Body of pancreas (tissue), 4 donors: ENCODE data around the gene C2orf49. TPM values are rescaled to one million over a fixed set of nuclear protein-coding genes. Genes with fewer than 3 reads are reported as not detected.

Source experiments
- ATAC-seq: fragments of 150-250 bp; one replicate; pipeline ENCODE4 v1.9.1; 2016
- DNase-seq, 4 donors: peaks; one replicate each; pipeline ENCODE4 v3.0.0-alpha.2; 2019
- H3K27ac ChIP-seq, 4 donors: fragments of 200-600 bp; sonication (generic); 1 replicate in 3 of 4; 2 replicates in 1 of 4; pipeline versions ENCODE4 v1.5.1 to v1.6.1; 2016 to 2019; ENCODE audit warnings: mild to moderate bottlenecking in 1 of 4, mixed read lengths in 1 of 4, moderate library complexity in 1 of 4
- H3K27me3 ChIP-seq, 2 donors: fragments of 200-600 bp; sonication (generic); one replicate each; pipeline ENCODE4 v1.6.0; 2016; ENCODE audit warnings: mild to moderate bottlenecking in 1 of 2
- H3K36me3 ChIP-seq, 2 donors: fragments of 200-600 bp; sonication (generic); replicated peaks in 1 of 2; 2 replicates each; pipeline ENCODE4 v1.5.1; 2016; ENCODE audit warnings: low read depth in 2 of 2; ENCODE audit not compliant: insufficient read depth in 1 of 2
- H3K4me1 ChIP-seq: fragments of 200-600 bp; sonication (generic); one replicate; pipeline ENCODE4 v1.6.0; 2016
- H3K4me3 ChIP-seq, 2 donors: fragments of 200-600 bp; sonication (generic); 1 replicate in 1 of 2; 2 replicates in 1 of 2; pipeline ENCODE4 v1.5.1; 2016 to 2019
- H3K9me3 ChIP-seq, 3 donors: fragments of 200-600 bp; sonication (generic); 1 replicate in 2 of 3; 2 replicates in 1 of 3; pipeline ENCODE4 v1.5.1; 2016
- CTCF ChIP-seq, 7 experiments: fragments of 450-650 bp in 4 of 7; fragments of 200-600 bp in 3 of 7; sonication (generic) in 3 of 7; IDR thresholded peaks; one replicate each; pipeline ENCODE4 v1.5.1; 2016 to 2019; ENCODE audit warnings: antibody characterized with exemption in 7 of 7
- POLR2A ChIP-seq, 3 donors: fragments of 450-650 bp; IDR thresholded peaks; one replicate each; pipeline ENCODE4 v1.6.1; 2016; ENCODE audit warnings: antibody characterized with exemption in 3 of 3, mild to moderate bottlenecking in 2 of 3
- WGBS, 2 donors: methylation state at CpG; one replicate each; pipeline ENCODE4 v1.1.5; 2017; 5-methylcytosine and 5-hydroxymethylcytosine counted together
- intact Hi-C: fragments of 100-400 bp; cut with DNase I; formaldehyde crosslinking; loops from one replicate; pipeline ENCODE4 v1.15.1; 2023
- total RNA-seq, 2 donors: library from RNA; depleted of rRNA; stranded (reverse); fragments of >200 nt; gene quantifications; one replicate each; pipeline ENCODE4 v1.1.0, GENCODE V29; 2016

The C2orf49 gene
- total RNA-seq, 2 donors from 2014 or later = 7.9 to 15.3 TPM

- TF ChIP-seq POLR2A (IDR thresholded peaks at IDR 0.05) (no peak), CTCF (IDR thresholded peaks at IDR 0.05) (no peak)
- DNase-seq (no peak), ATAC-seq (no peak)
- no peaks in the 10 kb centered on the region for H3K9me3 ChIP-seq
- H3K4me1 ChIP-seq = peaks cover 18% of the 10 kb centered on the region
- no peaks in the 10 kb centered on the region for H3K27me3 ChIP-seq
- H3K4me3 ChIP-seq = no peak overlapping the region
- intact Hi-C loops = no loop called here
- H3K27ac ChIP-seq = no peak overlapping the region
- peaks cover 0 to 14% of the 10 kb centered on the region in 2 donors for H3K36me3 ChIP-seq
- WGBS, 2 donors = 85 to 90% methylated on average over 7 of the region's 7 CpGs
Observed at GRCh38 chr2:105297216-105297615, 40.1 kb upstream of the C2orf49 start.

- Histone ChIP-seq H3K27ac (no peak overlapping the region), H3K4me3 (no peak overlapping the region), H3K36me3 (peaks cover 0 to 14% of the 10 kb centered on the region in 2 donors), H3K4me1 (peaks cover 21% of the 10 kb centered on the region), H3K9me3 (no peaks in the 10 kb centered on the region), H3K27me3 (no peaks in the 10 kb centered on the region)
- no peak for ATAC-seq
- WGBS, 2 donors = 100% methylated on average over 3 of the region's 3 CpGs
- TF ChIP-seq POLR2A (IDR thresholded peaks at IDR 0.05) (no peak), CTCF (IDR thresholded peaks at IDR 0.05) (no peak)
- intact Hi-C loops = no loop called here
- no peak for DNase-seq
Observed at GRCh38 chr2:105298017-105298416, 39.3 kb upstream of the C2orf49 start.

- Histone ChIP-seq H3K4me1 (peaks cover 23% of the 10 kb centered on the region), H3K4me3 (no peak overlapping the region), H3K36me3 (peaks cover 0 to 13% of the 10 kb centered on the region in 2 donors), H3K27me3 (no peaks in the 10 kb centered on the region), H3K9me3 (no peaks in the 10 kb centered on the region), H3K27ac (no peak overlapping the region)
- ATAC-seq (no peak), DNase-seq (no peak)
- intact Hi-C loops = no loop called here
- no peak for TF ChIP-seq CTCF (IDR thresholded peaks at IDR 0.05)
- TF ChIP-seq POLR2A (IDR thresholded peaks at IDR 0.05) = no peak
- WGBS, 2 donors = 82 to 85% methylated on average over 5 of the region's 5 CpGs
Observed at GRCh38 chr2:105299290-105299689, 38.0 kb upstream of the C2orf49 start.

GRCh38 chr2:105301646-105302045, 35.7 kb upstream of the C2orf49 start:
- WGBS, 2 donors = 84 to 91% methylated on average over 3 of the region's 3 CpGs
- ATAC-seq = no peak
- Histone ChIP-seq H3K9me3 (no peaks in the 10 kb centered on the region), H3K4me1 (peaks cover 6% of the 10 kb centered on the region), H3K4me3 (no peak overlapping the region), H3K27me3 (no peaks in the 10 kb centered on the region), H3K36me3 (peaks cover 0 to 13% of the 10 kb centered on the region in 2 donors), H3K27ac (no peak overlapping the region)
- DNase-seq = no peak
- intact Hi-C loops = no loop called here
- TF ChIP-seq CTCF (IDR thresholded peaks at IDR 0.05) (no peak), POLR2A (IDR thresholded peaks at IDR 0.05) (no peak)

GRCh38 chr2:105307146-105307545, 30.2 kb upstream of the C2orf49 start:
- peaks cover 18% of the 10 kb centered on the region for H3K4me1 ChIP-seq
- no peaks in the 10 kb centered on the region for H3K27me3 ChIP-seq
- DNase-seq (no peak), ATAC-seq (no peak)
- H3K27ac ChIP-seq = no peak overlapping the region
- no peak overlapping the region for H3K4me3 ChIP-seq
- 85 to 92% methylated on average over 7 of the region's 7 CpGs for WGBS, 2 donors
- no peaks in the 10 kb centered on the region for H3K9me3 ChIP-seq
- peaks cover 8 to 9% of the 10 kb centered on the region in 2 donors for H3K36me3 ChIP-seq
- TF ChIP-seq POLR2A (IDR thresholded peaks at IDR 0.05) (no peak), CTCF (IDR thresholded peaks at IDR 0.05) (no peak)
- intact Hi-C loops = no loop called here
